Measurements from ENCODE around the gene RNF220.

Gene RNF220

GRCh38 chr1:44549510-44549909 lies 144.5 kb downstream of the RNF220 start:
- ATAC-seq = no peak
- TF ChIP-seq ESRRG (CRISPR knock-in tag; IDR thresholded peaks at IDR 0.05) (no peak), PPARA (CRISPR knock-in tag; IDR thresholded peaks at IDR 0.05; ENCODE audit: borderline replicate concordance) (no peak), CSDC2 (CRISPR knock-in tag; IDR thresholded peaks at IDR 0.05) (no peak), ZFP30 (CRISPR knock-in tag; IDR thresholded peaks at IDR 0.05) (no peak), CSRNP3 (CRISPR knock-in tag; IDR thresholded peaks at IDR 0.05) (no peak), ZFP3 (CRISPR knock-in tag; IDR thresholded peaks at IDR 0.05) (no peak), ARNTL (CRISPR knock-in tag; IDR thresholded peaks at IDR 0.05; ENCODE audit: borderline replicate concordance, low read depth) (no peak), TSHZ2 (CRISPR knock-in tag; IDR thresholded peaks at IDR 0.05) (no peak), POU6F1 (CRISPR knock-in tag; IDR thresholded peaks at IDR 0.05; ENCODE audit: borderline replicate concordance, low read depth) (no peak), PATZ1 (CRISPR knock-in tag; IDR thresholded peaks at IDR 0.05; ENCODE audit: borderline replicate concordance) (no peak)

GRCh38 chr1:44553127-44553758 lies 148.2 kb downstream of the RNF220 start:
- ATAC-seq = peak; percentile 38
- no peak for TF ChIP-seq ZNF8 (CRISPR knock-in tag; IDR thresholded peaks at IDR 0.05)
- TF ChIP-seq RARB (CRISPR knock-in tag; IDR thresholded peaks at IDR 0.05) = no peak
- no peak for TF ChIP-seq TOX (CRISPR knock-in tag; IDR thresholded peaks at IDR 0.05; ENCODE audit: borderline replicate concordance)
- TF ChIP-seq POU6F1 (CRISPR knock-in tag; IDR thresholded peaks at IDR 0.05; ENCODE audit: borderline replicate concordance, low read depth) = no peak
- TF ChIP-seq TSHZ2 (CRISPR knock-in tag; IDR thresholded peaks at IDR 0.05) = no peak
- no peak for TF ChIP-seq PATZ1 (CRISPR knock-in tag; IDR thresholded peaks at IDR 0.05; ENCODE audit: borderline replicate concordance)
- no peak for TF ChIP-seq OSR1 (CRISPR knock-in tag; IDR thresholded peaks at IDR 0.05)
- TF ChIP-seq CREB5 (CRISPR knock-in tag; IDR thresholded peaks at IDR 0.05; ENCODE audit: low read depth) = no peak
- TF ChIP-seq ZNF70 (CRISPR knock-in tag; IDR thresholded peaks at IDR 0.05) = no peak
- TF ChIP-seq TCF4 (CRISPR knock-in tag; IDR thresholded peaks at IDR 0.05; ENCODE audit: borderline replicate concordance) = no peak
- no peak for TF ChIP-seq ZFP3 (CRISPR knock-in tag; IDR thresholded peaks at IDR 0.05)
- TF ChIP-seq BACH2 (CRISPR knock-in tag; IDR thresholded peaks at IDR 0.05; ENCODE audit: borderline replicate concordance) = no peak

All from SK-N-SH treated with all-trans-retinoic acid at 6 μM for 48 hours (cell line).